ENCODE results near the gene ISOC2. TPM values are rescaled to one million over a fixed set of nuclear protein-coding genes. Genes with fewer than 3 reads are reported as not detected.
A peak's percentile ranks its signal among the peaks of the same experiment; 100 is the strongest.

ISOC2 gene
- total and polyA plus RNA-seq, 9 of the 15 experiments (the other 6 are each of a cell fraction or from before 2014, with no cell fraction given), result 1.2 to 229 (median 58.3) TPM

GRCh38 chr19:55406091-55406825 is 55.2 kb downstream of the ISOC2 start (continued):
- no peak for TF ChIP-seq SP2 (IDR thresholded peaks at IDR 0.05; ENCODE audit: extremely low read depth, low read depth, low read length, poor library complexity, severe bottlenecking)
- TF ChIP-seq TFE3 (CRISPR knock-in tag; IDR thresholded peaks at IDR 0.05), result peak; percentile 67
- TF ChIP-seq E2F5 (CRISPR knock-in tag; IDR thresholded peaks at IDR 0.05), result no peak
- no peak for TF ChIP-seq POLR2A (conservative IDR thresholded peaks at IDR 0.05)
- no peak for TF ChIP-seq NBN (IDR thresholded peaks at IDR 0.05; ENCODE audit: low read depth)
- TF ChIP-seq TAF15 (IDR thresholded peaks at IDR 0.05; ENCODE audit: low read depth, low read length), result no peak
- no peak for TF ChIP-seq STAT5A (IDR thresholded peaks at IDR 0.05; ENCODE audit: borderline replicate concordance, low read length)
- TF ChIP-seq ZNF282 (CRISPR knock-in tag; IDR thresholded peaks at IDR 0.05), result no peak
- no peak for TF ChIP-seq CREB1 (IDR thresholded peaks at IDR 0.05)
- no peak for TF ChIP-seq CREB1 (CRISPR knock-in tag; IDR thresholded peaks at IDR 0.05)
- no peak for TF ChIP-seq RBM17 (IDR thresholded peaks at IDR 0.05; ENCODE audit: borderline replicate concordance, low read depth, low read length)
- TF ChIP-seq ADNP (tag; IDR thresholded peaks at IDR 0.05), result no peak
- no peak for TF ChIP-seq TCF7L2 (IDR thresholded peaks at IDR 0.05; ENCODE audit: low read depth, low read length)
- 0 out of 2 replicates have a peak, but pooled peaks have one; percentile 23 for TF ChIP-seq CEBPB (tag; IDR thresholded peaks at IDR 0.05)
- no peak for TF ChIP-seq MXI1 (IDR thresholded peaks at IDR 0.05; ENCODE audit: low read depth, low read length)
- TF ChIP-seq KDM5B (IDR thresholded peaks at IDR 0.05; ENCODE audit: insufficient replicate concordance, low read depth, low read length), result peak; percentile 30
- no peak for TF ChIP-seq ZHX1 (conservative IDR thresholded peaks at IDR 0.05; ENCODE audit: low read length)
- no peak for TF ChIP-seq ZNF184 (CRISPR knock-in tag; IDR thresholded peaks at IDR 0.05)
- TF ChIP-seq ZNF778 (CRISPR knock-in tag; IDR thresholded peaks at IDR 0.05), result no peak
- TF ChIP-seq HNRNPUL1 (IDR thresholded peaks at IDR 0.05; ENCODE audit: low read length), result 0 out of 2 replicates have a peak, but pooled peaks have one; percentile 29
- no peak for TF ChIP-seq ELF1 (tag; IDR thresholded peaks at IDR 0.05)
- no peak for TF ChIP-seq MIER1 (IDR thresholded peaks at IDR 0.05; ENCODE audit: low read depth)
- no peak for TF ChIP-seq ZNF311 (CRISPR knock-in tag; IDR thresholded peaks at IDR 0.05)
- no peak for TF ChIP-seq MAZ (CRISPR knock-in tag; conservative IDR thresholded peaks at IDR 0.05 in 1 of 2, IDR thresholded peaks at IDR 0.05 in 1 of 2)
- no peak for TF ChIP-seq CC2D1A (IDR thresholded peaks at IDR 0.05)
